Progenitor cell of endocrine pancreas (in vitro differentiated cells): ENCODE data around the gene AIG1. TPM values are rescaled to one million over a fixed set of nuclear protein-coding genes. Genes with fewer than 3 reads are reported as not detected.
A peak's percentile ranks its signal among the peaks of the same experiment; 100 is the strongest.
"Not testable (repeated sequence)": the region's sequence is repeated elsewhere in the genome, so short reads cannot be mapped to it uniquely, and the experiment has no call there.

Source experiments
- DNase-seq: peaks from one replicate; pipeline ENCODE4 v3.0.0; 2021; ENCODE audit warnings: low spot score; ENCODE audit not compliant: unreplicated experiment
- H3K27ac Mint-ChIP-seq: 2 replicates; pipeline ENCODE4 v1.8.0; 2021; ENCODE audit warnings: mild to moderate bottlenecking, moderate library complexity, mixed read lengths
- H3K27me3 Mint-ChIP-seq: 2 replicates; pipeline ENCODE4 v1.8.0; 2021; ENCODE audit warnings: mixed read lengths
- H3K36me3 Mint-ChIP-seq: 2 replicates; pipeline ENCODE4 v1.8.0; 2022; ENCODE audit warnings: mixed read lengths; ENCODE audit not compliant: insufficient read depth
- H3K4me1 Mint-ChIP-seq: 2 replicates; pipeline ENCODE4 v1.8.0; 2021; ENCODE audit warnings: low read depth, mixed read lengths
- H3K4me3 Mint-ChIP-seq: 2 replicates; pipeline ENCODE4 v1.8.0; 2021; ENCODE audit warnings: low read depth, mild to moderate bottlenecking, moderate library complexity, mixed read lengths
- H3K9me3 Mint-ChIP-seq: 2 replicates; pipeline ENCODE4 v1.8.0; 2021; ENCODE audit warnings: low read depth, mixed read lengths
- total RNA-seq: library from RNA; stranded (reverse); gene quantifications from 2 replicates; pipeline ENCODE4 v1.2.1, GENCODE V29; 2021
- TF ChIP-seq, protein P1 (sequence below): fragments of 200-600 bp; sonication (generic); IDR thresholded peaks from one replicate; pipeline ENCODE4 v1.5.0; 2021; ENCODE audit warnings: antibody characterized with exemption, mild to moderate bottlenecking; ENCODE audit not compliant: unreplicated experiment

AIG1 gene
- total RNA-seq, 1 donor from 2014 or later = 40.0 TPM

DNA sequence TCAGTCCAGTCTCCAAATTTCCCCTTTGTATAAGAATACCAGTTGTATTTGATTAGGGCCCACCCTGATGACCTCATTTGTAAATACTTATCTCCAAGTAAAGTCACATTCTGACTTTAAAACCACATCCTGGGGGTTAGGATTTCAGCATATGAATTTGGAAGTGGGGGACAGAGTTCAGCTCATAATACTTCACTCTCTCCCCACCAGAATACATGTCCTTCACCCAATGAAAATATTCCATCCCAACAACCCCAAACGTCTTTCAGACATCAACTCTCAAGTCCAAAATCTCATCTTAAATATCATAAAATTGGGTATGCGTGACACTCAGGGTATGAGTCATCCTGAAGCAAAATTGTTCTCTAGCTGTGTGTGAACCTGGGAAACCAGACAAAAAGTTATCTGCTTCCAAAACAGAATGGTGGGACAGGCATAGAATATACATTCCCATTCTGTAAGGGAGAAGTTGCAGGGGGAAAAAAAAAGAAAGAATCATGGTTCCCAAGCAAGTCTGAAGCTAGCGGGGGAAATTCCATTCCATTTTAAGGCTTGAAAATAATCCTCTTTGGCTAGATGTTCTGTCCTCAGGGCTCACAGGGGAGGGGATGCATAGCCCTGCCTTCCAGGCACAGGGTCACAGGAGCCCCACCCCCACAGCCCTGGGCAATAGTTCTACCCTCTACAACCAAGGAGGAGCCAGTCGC lies 275.9 kb downstream of the AIG1 start:
- no peak overlapping the region for H3K4me3 Mint-ChIP-seq
- no peaks in the 10 kb centered on the region for H3K27me3 Mint-ChIP-seq
- TF ChIP-seq, protein P1, sequence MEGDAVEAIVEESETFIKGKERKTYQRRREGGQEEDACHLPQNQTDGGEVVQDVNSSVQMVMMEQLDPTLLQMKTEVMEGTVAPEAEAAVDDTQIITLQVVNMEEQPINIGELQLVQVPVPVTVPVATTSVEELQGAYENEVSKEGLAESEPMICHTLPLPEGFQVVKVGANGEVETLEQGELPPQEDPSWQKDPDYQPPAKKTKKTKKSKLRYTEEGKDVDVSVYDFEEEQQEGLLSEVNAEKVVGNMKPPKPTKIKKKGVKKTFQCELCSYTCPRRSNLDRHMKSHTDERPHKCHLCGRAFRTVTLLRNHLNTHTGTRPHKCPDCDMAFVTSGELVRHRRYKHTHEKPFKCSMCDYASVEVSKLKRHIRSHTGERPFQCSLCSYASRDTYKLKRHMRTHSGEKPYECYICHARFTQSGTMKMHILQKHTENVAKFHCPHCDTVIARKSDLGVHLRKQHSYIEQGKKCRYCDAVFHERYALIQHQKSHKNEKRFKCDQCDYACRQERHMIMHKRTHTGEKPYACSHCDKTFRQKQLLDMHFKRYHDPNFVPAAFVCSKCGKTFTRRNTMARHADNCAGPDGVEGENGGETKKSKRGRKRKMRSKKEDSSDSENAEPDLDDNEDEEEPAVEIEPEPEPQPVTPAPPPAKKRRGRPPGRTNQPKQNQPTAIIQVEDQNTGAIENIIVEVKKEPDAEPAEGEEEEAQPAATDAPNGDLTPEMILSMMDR = no peak
- peaks cover 11% of the 10 kb centered on the region for H3K36me3 Mint-ChIP-seq
- DNase-seq = no peak
- H3K4me1 Mint-ChIP-seq = no peaks in the 10 kb centered on the region
- H3K27ac Mint-ChIP-seq = no peak overlapping the region
- no peaks in the 10 kb centered on the region for H3K9me3 Mint-ChIP-seq

DNA sequence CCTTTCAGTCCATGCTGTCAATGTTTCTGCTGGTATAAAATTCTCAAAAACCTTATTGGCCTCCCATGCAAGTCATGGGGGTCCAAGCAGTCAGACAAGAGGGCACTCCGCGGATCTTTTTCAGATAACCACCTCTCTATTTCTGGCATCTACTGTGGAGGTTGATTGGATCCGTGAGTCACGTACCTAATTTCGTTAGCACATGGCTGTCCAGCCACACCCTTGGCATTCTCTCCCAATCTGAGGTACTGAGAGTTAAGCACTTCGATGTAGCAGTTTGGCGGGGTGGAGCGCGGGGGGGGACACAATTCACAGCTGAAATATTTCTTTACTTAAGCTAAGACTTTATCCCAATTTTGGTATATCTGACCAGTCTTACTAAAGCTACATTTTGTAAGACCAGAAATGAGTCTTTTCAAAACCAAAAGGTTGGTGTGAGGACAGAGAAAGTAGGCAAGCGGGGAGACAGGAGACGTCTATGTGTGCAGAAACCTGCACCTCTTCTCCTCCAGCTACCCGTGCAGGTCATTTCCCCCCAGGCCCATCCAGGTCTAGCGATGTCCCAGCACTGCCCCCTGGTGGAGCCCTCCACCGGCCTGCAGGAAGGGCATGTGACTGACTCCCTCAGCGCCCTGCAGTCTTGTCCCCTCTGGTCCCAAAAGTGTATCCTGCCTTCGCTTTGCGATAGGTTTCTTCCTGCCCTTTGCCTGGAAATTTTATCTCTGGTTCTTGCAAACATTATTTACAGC lies 276.7 kb downstream of the AIG1 start:
- no peaks in the 10 kb centered on the region for H3K27me3 Mint-ChIP-seq
- no peaks in the 10 kb centered on the region for H3K4me1 Mint-ChIP-seq
- H3K9me3 Mint-ChIP-seq = no peaks in the 10 kb centered on the region
- TF ChIP-seq, protein P1 = peak; percentile 54
- no peak overlapping the region for H3K4me3 Mint-ChIP-seq
- H3K36me3 Mint-ChIP-seq = peaks cover 11% of the 10 kb centered on the region
- no peak overlapping the region for H3K27ac Mint-ChIP-seq
- DNase-seq = peak; percentile 33

DNA sequence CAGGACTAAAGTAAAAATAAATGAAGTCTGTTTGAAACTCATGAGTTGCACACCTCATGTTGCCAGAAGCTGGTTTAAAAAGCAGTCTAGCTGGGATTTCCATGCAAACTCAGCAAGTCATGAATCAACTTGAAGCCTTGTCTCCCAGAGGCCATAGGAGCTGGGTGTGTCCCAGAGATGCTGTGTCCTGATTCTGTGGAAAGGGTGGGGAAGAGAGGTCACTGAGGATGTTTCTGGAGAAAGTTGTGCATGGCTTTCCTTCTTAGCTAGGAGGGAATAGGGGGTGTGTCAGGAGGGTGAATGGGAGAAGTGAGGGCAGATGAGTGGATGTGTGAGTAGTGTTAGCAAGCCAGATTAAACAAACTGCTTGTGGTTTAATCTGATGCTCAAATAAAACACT lies 278.5 kb downstream of the AIG1 start:
- no peak for DNase-seq
- Mint-ChIP-seq H3K36me3 (peaks cover 11% of the 10 kb centered on the region), H3K9me3 (no peaks in the 10 kb centered on the region), H3K4me1 (no peaks in the 10 kb centered on the region), H3K4me3 (no peak overlapping the region), H3K27me3 (no peaks in the 10 kb centered on the region), H3K27ac (no peak overlapping the region)
- TF ChIP-seq, protein P1 = no peak

DNA sequence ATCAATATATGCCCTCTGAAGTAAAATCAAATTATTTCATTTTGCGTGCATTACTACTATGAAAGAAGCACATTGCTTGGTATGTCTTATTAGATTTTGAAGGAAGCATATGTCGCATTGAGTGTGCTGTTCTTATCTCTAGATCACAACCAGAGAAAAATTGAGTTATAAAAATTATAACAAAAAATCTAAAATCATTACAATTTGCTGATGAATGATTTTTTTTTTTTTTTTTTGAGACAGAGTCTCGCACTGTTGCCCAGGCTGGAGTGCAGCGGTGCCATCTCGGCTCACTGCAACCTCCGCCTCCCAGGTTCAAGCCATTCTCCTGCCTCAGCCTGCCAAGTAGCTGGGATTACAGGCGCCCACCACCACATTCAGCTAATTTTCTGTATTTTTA lies 284.8 kb downstream of the AIG1 start:
- H3K4me1 Mint-ChIP-seq, H3K27ac Mint-ChIP-seq, H3K36me3 Mint-ChIP-seq, DNase-seq, H3K4me3 Mint-ChIP-seq, H3K27me3 Mint-ChIP-seq, H3K9me3 Mint-ChIP-seq: not testable (repeated sequence)

DNA sequence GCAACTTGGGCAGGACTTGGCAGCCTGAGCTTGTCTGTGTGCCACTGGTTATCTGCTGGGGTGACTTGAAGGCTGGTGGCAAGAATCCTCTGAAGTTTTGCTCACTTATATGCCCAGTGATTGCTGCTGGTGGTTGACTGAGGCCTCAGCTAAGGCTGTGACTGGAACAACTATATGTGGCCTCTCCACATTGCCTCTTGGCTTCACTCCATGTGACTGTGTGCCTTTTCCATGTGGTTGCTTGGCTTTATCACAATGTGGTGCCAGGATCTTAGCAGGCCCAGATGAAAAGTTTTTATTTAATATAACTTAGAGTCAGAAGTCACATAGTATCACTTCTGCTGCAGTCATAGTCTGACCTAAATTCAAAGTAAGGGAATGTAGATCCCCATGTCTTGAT lies 285.3 kb downstream of the AIG1 start:
- DNase-seq = no peak
- Mint-ChIP-seq H3K9me3 (no peaks in the 10 kb centered on the region), H3K4me1 (no peaks in the 10 kb centered on the region), H3K36me3 (no peaks in the 10 kb centered on the region), H3K27me3 (no peaks in the 10 kb centered on the region), H3K27ac (no peak overlapping the region), H3K4me3 (no peak overlapping the region)
- TF ChIP-seq, protein P1 = no peak
